Naive B cell (primary cell): ENCODE data around the gene INTU. TPM values are rescaled to one million over a fixed set of nuclear protein-coding genes. Genes with fewer than 3 reads are reported as not detected.

Source experiments
- ATAC-seq, 2 donors: fragments of 150-1000 bp; cut with Tn5 transposase; 2 replicates each; pipeline ENCODE4 v1.10.0; 2021; ENCODE audit warnings: low read depth in 2 of 2, mild to moderate bottlenecking in 2 of 2, moderate library complexity in 2 of 2
- DNase-seq: peaks from one replicate; pipeline ENCODE4 v3.0.0; 2022
- H3K27ac Mint-ChIP-seq, 6 donors: one replicate each; pipeline ENCODE4 v1.8.0; 2020 to 2022; ENCODE audit warnings: mild to moderate bottlenecking in 6 of 6, mixed read lengths in 6 of 6, moderate library complexity in 5 of 6, inconsistent platforms in 2 of 6
- H3K27me3 Mint-ChIP-seq, 3 donors: one replicate each; pipeline ENCODE4 v1.8.0; 2021 to 2022; ENCODE audit warnings: mixed read lengths in 3 of 3, mild to moderate bottlenecking in 1 of 3
- H3K36me3 Mint-ChIP-seq, 2 donors: one replicate each; pipeline ENCODE4 v1.8.0; 2020 to 2022; ENCODE audit warnings: mixed read lengths in 2 of 2, inconsistent platforms in 1 of 2, mild to moderate bottlenecking in 1 of 2
- H3K4me1 Mint-ChIP-seq, 3 donors: one replicate each; pipeline ENCODE4 v1.8.0; 2020 to 2022; ENCODE audit warnings: mixed read lengths in 3 of 3, inconsistent platforms in 1 of 3, mild to moderate bottlenecking in 1 of 3, moderate library complexity in 1 of 3
- H3K4me3 Mint-ChIP-seq, 8 donors: one replicate each; pipeline ENCODE4 v1.8.0; 2020 to 2022; ENCODE audit warnings: mild to moderate bottlenecking in 8 of 8, mixed read lengths in 8 of 8, moderate library complexity in 8 of 8, inconsistent platforms in 2 of 8
- H3K9me3 Mint-ChIP-seq, 7 donors: one replicate each; pipeline ENCODE4 v1.8.0; 2020 to 2022; ENCODE audit warnings: mixed read lengths in 7 of 7, mild to moderate bottlenecking in 5 of 7, inconsistent platforms in 2 of 7, moderate library complexity in 1 of 7
- polyA plus RNA-seq, 6 donors: library from polyadenylated mRNA; unstranded; fragments of 300-500 nt; fragmentation: Illumina TruSeq; gene quantifications; one replicate each; pipeline ENCODE4 v1.2.3, GENCODE V29; 2021; ENCODE audit warnings: low read depth in 6 of 6

INTU gene
- polyA plus RNA-seq, 6 donors from 2014 or later = 2.0 TPM; not detected in 5

DNA sequence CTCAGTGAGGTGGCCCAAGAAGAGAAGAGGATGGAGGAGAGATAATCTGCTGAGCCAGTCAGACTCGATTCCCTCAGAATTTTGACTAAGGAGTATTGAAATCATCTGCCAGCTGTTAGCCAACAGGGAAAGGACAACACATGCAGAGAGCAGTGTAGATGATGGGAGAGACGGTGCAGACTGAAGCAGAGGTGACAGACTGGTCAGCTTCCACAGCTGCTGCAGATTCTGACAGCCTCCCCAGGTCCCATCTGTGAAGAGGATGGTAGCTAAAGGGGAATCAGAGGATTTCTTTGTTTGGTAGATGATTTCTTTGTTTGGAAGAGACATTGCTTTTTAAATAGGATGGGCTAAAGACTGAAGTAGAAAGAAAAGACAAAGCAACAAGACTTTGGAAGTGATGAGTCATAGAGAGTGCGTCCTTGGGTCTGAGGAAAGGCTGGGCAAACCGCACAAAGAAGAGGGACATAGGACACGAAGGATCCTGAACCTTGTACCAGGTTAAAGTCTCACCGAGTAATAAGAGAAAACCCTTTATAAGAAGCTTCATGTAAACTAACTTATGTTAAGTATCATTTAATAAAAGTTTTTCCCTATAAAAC, 27.6 kb downstream of the INTU start:
- Mint-ChIP-seq H3K9me3 (peaks cover 0 to 1% (median 0%) of the 10 kb centered on the region in 7 donors), H3K36me3 (no peaks in the 10 kb centered on the region), H3K27me3 (no peaks in the 10 kb centered on the region), H3K4me3 (no peak overlapping the region), H3K4me1 (no peaks in the 10 kb centered on the region), H3K27ac (no peak overlapping the region)
- DNase-seq = no peak
- no peak for ATAC-seq

DNA sequence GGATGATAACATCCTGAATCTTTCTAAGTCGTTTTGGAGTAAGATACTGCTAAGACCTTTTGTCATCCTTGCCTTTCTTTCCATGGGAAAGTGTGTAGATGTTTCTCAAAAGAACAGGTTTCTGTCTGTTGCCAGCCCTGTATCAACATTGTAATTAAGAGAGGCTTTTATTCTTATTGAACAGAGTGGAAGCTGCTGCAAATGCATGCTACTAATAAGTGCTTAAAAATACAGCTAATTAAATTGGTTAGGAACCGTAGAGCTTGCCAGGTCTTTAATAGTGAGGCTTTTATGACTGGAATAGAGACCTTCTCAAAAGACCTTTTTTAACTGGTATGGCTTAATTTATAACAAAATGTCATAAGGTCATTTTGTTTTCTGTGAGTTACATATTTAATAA, 34.4 kb downstream of the INTU start:
- Mint-ChIP-seq H3K27ac (no peak overlapping the region), H3K36me3 (no peaks in the 10 kb centered on the region), H3K27me3 (no peaks in the 10 kb centered on the region), H3K9me3 (peaks cover 0 to 4% (median 0%) of the 10 kb centered on the region in 7 donors), H3K4me3 (no peak overlapping the region), H3K4me1 (no peaks in the 10 kb centered on the region)
- DNase-seq (no peak), ATAC-seq (no peak)

DNA sequence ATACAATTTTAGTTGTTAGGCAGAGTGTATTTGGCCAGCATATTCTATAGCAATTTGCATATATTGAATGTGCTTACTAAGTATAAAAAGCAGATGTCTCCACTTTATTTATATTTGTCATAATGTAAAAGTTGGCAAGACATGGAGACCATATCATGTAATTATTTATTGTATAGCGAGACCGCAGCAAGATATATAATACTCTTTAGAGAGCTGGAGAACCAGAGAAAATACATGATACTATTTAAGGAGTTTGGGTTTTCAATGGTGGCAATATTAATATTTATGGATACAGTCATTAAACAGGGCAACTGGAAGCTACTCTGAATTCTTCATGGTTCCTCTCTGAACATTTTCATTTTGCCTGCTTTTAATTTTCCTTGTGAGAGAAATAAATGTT, 35.0 kb downstream of the INTU start:
- Mint-ChIP-seq H3K4me3 (no peak overlapping the region), H3K9me3 (peaks cover 0 to 4% (median 0%) of the 10 kb centered on the region in 7 donors)

DNA sequence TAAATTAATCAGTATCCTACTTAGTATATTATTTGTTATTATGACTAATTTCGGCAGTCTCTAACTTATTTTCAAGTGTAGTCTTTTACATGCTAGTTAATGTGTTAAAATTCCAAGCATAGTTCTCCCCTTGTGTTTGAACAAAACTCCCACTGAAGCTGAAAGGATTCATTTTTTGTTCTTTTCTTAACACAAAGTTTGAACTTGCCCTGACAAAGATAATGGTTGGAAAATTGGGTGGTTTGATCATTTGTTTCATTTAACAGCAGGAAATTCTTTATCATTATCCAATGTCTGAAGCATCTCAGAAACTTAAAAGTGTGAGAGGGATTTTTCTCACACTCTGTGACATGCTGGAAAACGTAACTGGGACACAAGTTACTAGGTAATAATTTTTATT, 36.0 kb downstream of the INTU start:
- ATAC-seq (no peak), DNase-seq (no peak)
- Mint-ChIP-seq H3K4me1 (no peaks in the 10 kb centered on the region), H3K27ac (no peak overlapping the region), H3K4me3 (no peak overlapping the region), H3K36me3 (no peaks in the 10 kb centered on the region), H3K9me3 (peaks cover 0 to 4% (median 0%) of the 10 kb centered on the region in 7 donors), H3K27me3 (no peaks in the 10 kb centered on the region)

More for the DNA sequence above, 35.0 kb downstream of the INTU start:
- Mint-ChIP-seq H3K36me3 (no peaks in the 10 kb centered on the region), H3K27ac (no peak overlapping the region), H3K27me3 (no peaks in the 10 kb centered on the region), H3K4me1 (no peaks in the 10 kb centered on the region)
- no peak for ATAC-seq
- no peak for DNase-seq

DNA sequence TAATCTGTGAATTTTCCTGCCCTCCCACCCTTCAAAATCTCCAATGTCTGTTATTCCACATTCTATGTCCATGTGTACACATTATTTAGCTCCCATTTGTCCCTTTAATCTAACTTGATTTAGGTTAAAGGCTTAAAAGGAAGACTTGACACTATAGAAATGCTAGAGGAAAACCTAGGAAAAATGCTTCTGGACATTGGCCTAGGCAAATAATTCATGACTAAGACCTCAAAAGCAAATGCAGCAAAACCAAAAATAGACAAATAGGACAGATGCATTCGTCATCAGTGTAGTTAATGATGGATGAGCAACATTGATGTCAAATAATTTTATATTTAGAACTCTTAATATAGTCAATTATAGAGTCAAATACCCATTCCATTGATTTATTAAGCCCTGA, 36.9 kb downstream of the INTU start:
- Mint-ChIP-seq H3K4me3 (no peak overlapping the region), H3K27me3 (no peaks in the 10 kb centered on the region), H3K9me3 (peaks cover 0 to 4% (median 0%) of the 10 kb centered on the region in 7 donors), H3K4me1 (no peaks in the 10 kb centered on the region), H3K36me3 (no peaks in the 10 kb centered on the region), H3K27ac (no peak overlapping the region)
- ATAC-seq (no peak), DNase-seq (no peak)

DNA sequence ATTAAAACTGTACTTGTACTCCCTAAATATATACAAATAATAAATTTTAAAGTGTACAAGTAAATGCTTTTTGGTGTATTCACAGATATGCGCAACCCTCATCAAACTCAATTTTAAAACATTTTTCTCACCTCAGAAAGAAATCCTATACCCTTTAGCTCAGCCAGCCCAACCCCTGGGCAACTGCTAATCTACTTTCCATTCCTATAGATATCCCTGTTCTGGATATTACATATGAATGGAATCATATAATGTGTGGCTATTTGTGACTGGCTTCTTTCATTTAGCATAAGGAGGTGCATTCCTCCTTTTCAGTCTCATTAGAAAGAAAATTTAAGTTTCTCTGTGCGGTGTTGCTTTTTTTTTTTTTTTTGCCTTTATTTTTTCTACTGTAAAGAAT, 39.4 kb downstream of the INTU start:
- peaks cover 0 to 4% (median 0%) of the 10 kb centered on the region in 7 donors for H3K9me3 Mint-ChIP-seq
- H3K36me3 Mint-ChIP-seq = no peaks in the 10 kb centered on the region
- ATAC-seq = no peak
- no peak for DNase-seq
- H3K27me3 Mint-ChIP-seq = no peaks in the 10 kb centered on the region
- no peaks in the 10 kb centered on the region for H3K4me1 Mint-ChIP-seq
- no peak overlapping the region for H3K27ac Mint-ChIP-seq
- no peak overlapping the region for H3K4me3 Mint-ChIP-seq

DNA sequence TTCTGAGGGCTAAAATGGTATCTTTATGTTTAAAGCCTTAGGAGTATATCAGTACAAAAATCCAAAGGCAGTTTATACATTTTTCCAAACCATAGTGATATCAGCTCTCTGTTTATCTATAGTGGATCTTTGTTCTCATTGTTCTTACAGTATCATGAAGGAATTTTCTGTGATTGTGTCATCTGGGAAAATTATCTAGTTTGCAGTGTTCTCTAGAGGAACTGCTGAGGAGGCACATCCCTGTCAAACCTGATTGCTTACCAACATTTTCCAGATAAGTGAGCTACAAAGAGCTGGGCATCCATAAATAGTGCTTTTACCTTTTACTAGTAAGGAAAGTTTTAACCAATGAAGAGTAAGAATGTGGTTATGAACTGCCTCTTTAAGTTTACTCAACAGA, 52.5 kb downstream of the INTU start:
- Mint-ChIP-seq H3K9me3 (peaks cover 0 to 4% (median 1%) of the 10 kb centered on the region in 7 donors), H3K4me1 (no peaks in the 10 kb centered on the region), H3K4me3 (no peak overlapping the region), H3K27me3 (no peaks in the 10 kb centered on the region), H3K27ac (no peak overlapping the region), H3K36me3 (no peaks in the 10 kb centered on the region)
- ATAC-seq (no peak), DNase-seq (no peak)

DNA sequence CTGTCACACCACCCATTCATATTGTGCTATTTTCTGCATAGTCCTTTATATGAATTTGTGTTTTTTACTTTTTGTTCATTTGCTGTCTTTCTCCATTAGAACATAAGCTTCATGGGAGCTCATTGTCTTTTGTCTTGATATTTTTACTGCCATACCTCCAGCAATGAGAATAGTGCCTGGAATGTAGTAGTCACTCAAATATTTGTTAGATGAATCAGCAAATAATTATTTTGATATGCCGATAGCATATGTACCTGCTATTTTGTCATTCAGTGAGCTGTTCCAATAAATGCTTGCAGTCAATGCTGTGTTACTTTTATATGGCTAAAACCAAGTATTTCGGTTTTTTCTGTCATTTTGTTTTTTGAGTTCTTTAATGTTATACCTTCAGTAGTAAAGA, 53.9 kb downstream of the INTU start:
- H3K9me3 Mint-ChIP-seq = peaks cover 0 to 1% (median 0%) of the 10 kb centered on the region in 7 donors
- no peak for DNase-seq
- H3K36me3 Mint-ChIP-seq = no peaks in the 10 kb centered on the region
- H3K4me1 Mint-ChIP-seq = no peaks in the 10 kb centered on the region
- H3K4me3 Mint-ChIP-seq = no peak overlapping the region
- no peak for ATAC-seq
- no peak overlapping the region for H3K27ac Mint-ChIP-seq
- H3K27me3 Mint-ChIP-seq = no peaks in the 10 kb centered on the region

DNA sequence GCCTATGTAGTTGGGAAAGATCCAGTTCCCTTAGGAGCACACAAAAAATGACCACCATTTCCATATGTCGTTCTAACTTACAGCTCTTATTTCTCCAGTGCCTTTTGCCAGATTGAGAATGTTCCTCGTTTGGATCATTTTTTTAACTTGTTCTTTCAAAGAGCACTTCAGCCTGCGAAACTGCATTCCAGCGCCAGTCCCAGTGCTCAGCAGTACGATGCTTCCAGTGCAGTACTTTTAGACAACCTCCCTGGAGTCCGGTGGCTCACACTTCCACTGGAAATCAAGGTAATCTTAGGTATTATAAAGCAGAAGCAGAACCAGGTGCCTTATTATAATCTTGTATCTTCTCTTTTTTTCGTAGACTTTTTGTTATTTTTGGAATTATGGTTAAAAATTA, 54.8 kb downstream of the INTU start:
- ATAC-seq = no peak
- no peaks in the 10 kb centered on the region for H3K27me3 Mint-ChIP-seq
- no peak for DNase-seq
- no peaks in the 10 kb centered on the region for H3K4me1 Mint-ChIP-seq
- no peak overlapping the region for H3K4me3 Mint-ChIP-seq
- H3K9me3 Mint-ChIP-seq = peaks cover 0 to 1% (median 0%) of the 10 kb centered on the region in 7 donors
- H3K27ac Mint-ChIP-seq = no peak overlapping the region
- no peaks in the 10 kb centered on the region for H3K36me3 Mint-ChIP-seq

DNA sequence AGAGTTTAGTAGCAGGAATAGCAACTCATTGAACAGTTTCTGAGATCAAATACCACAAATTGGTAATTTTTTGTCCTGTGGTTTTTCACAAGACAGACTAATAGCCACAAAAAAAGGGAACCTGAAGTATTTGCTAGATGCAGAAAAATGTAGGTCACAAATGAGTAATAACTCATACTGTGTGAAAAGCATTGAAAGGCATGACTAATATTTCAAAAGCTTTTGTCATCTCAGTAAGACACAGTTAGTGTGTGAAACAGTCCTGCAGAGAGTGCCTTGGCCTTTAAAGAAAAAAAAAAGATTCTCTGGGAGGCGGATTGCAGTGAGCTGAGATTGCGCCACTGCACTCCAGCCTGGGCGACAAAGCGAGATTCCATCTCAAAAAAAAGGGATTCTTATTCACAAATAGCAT, 66.0 kb downstream of the INTU start:
- no peaks in the 10 kb centered on the region for H3K36me3 Mint-ChIP-seq
- DNase-seq (no peak), ATAC-seq (no peak)
- H3K4me3 Mint-ChIP-seq = no peak overlapping the region
- no peak overlapping the region for H3K27ac Mint-ChIP-seq
- H3K4me1 Mint-ChIP-seq = no peaks in the 10 kb centered on the region
- H3K27me3 Mint-ChIP-seq = no peaks in the 10 kb centered on the region
- peaks cover 0 to 14% (median 6%) of the 10 kb centered on the region in 7 donors for H3K9me3 Mint-ChIP-seq

DNA sequence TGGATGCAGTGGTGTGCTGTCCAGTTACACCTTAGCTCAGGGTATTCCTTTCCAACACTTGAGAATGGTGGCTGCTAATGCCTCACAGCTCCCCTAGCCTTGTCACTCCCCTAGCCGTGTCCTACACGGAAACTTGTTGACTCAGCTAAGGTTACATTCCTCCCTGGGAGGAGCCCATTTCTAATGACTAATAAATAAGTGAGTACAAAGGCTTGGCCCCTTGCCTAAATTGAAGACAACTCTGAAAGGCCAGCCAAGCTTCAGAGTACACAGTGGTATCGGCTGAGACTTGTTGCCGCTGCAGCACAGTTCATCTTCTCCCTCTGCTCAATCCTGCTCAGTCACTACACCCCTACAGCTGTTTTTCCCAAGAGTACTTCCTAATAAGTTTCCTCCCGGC, 76.2 kb downstream of the INTU start:
- Mint-ChIP-seq H3K27me3 (peaks cover 0 to 3% (median 0%) of the 10 kb centered on the region in 3 donors), H3K36me3 (no peaks in the 10 kb centered on the region), H3K4me1 (no peaks in the 10 kb centered on the region), H3K27ac (no peak overlapping the region), H3K9me3 (no peaks in the 10 kb centered on the region), H3K4me3 (no peak overlapping the region)
- DNase-seq (no peak), ATAC-seq (no peak)

DNA sequence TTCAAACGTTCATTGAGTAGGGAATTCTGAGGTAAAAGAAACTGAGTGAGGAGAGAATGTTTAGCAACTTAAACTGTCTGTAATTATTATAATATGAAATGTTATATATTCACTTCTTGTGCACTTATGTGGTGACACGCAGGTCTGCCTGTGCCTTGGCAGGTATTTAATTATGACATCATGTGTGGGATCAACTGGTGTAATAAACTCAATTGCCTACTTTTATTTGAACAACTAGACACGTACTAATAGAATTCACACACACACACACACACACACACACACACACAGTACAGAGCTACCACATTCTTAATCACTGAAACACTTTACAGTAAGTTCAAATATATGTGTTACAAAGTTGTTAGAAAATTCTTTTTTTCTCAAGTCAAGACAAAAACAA, 76.7 kb downstream of the INTU start:
- peaks cover 0 to 2% (median 0%) of the 10 kb centered on the region in 7 donors for H3K9me3 Mint-ChIP-seq
- no peak for ATAC-seq
- no peak overlapping the region for H3K4me3 Mint-ChIP-seq
- DNase-seq = no peak
- no peaks in the 10 kb centered on the region for H3K4me1 Mint-ChIP-seq
- H3K27me3 Mint-ChIP-seq = peaks cover 0 to 3% (median 0%) of the 10 kb centered on the region in 3 donors
- H3K36me3 Mint-ChIP-seq = no peaks in the 10 kb centered on the region
- H3K27ac Mint-ChIP-seq = no peak overlapping the region

DNA sequence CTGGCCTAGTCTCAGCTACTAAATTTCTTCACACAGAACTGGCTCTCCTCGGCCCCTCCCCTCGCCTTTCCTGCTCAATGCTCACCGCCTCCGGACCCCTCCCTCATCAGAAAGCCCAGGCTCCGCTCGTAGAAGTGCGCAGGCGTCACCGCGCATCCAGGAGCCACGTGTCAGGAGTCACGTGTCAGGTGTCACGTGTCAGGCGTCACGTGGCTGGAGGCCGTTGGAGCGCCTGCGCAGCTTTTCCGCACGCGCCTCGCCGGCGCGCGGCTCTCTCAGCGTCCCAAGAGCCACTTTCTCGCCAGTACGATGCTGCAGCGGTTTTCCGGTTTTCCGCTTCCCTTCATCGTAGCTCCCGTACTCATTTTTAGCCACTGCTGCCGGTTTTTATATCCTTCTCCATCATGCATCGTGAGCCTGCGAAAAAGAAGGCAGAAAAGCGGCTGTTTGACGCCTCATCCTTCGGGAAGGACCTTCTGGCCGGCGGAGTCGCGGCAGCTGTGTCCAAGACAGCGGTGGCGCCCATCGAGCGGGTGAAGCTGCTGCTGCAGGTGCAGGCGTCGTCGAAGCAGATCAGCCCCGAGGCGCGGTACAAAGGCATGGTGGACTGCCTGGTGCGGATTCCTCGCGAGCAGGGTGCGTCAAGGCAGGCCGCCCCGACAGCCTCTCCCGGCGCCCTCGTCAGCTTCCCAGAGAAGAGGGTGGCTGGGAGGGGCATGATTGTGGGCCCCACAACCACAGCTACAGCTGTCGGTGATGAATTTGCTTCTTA, 97.6 kb downstream of the INTU start, which contains the start of gene SLC25A31:
TSS of gene SLC25A31 (plus strand) at position 259 of the 772 bp plus-strand sequence. CDS start at position 405, 146 bp downstream.
- Mint-ChIP-seq H3K27ac (no peak within 1 kb of the TSS), H3K27me3 (peaks cover 0 to 5% (median 0%) of the 10 kb centered on the region in 3 donors), H3K9me3 (no peaks in the 10 kb centered on the region), H3K4me3 (peak within 1 kb of the TSS in 1 of 8 donors; percentile 41), H3K36me3 (no peaks in the 10 kb centered on the region), H3K4me1 (no peaks in the 10 kb centered on the region)
- DNase-seq = no peak
- no peak for ATAC-seq

DNA sequence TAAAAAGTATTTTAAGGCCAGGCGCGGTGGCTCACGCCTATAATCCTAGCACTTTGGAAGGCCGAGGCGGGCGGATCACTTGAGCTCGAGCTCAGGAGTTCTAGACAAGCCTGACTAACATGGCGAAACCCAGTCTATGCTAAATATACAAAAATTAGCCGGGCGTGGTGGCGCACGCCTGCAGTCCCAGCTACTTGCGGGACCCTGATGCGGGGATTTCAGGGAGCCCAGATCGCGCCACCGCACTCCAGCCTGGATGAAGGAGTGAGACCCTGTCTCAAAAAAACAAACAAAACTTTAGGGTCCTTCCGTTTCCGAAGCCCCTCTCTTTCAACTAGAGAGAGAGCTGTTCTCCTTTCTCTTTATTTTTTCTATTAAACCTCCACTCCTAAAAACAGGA, 98.6 kb downstream of the INTU start:
- H3K9me3 Mint-ChIP-seq = no peaks in the 10 kb centered on the region

More for the DNA sequence above, 98.6 kb downstream of the INTU start:
- no peak for ATAC-seq
- DNase-seq = no peak
- H3K27me3 Mint-ChIP-seq = peaks cover 0 to 5% (median 1%) of the 10 kb centered on the region in 3 donors
- no peak overlapping the region for H3K4me3 Mint-ChIP-seq
- no peaks in the 10 kb centered on the region for H3K36me3 Mint-ChIP-seq
- H3K4me1 Mint-ChIP-seq = no peaks in the 10 kb centered on the region
- H3K27ac Mint-ChIP-seq = no peak overlapping the region
